GM21825 (cell line): Measurements from ENCODE around the gene OR8A1.
"Not testable (repeated sequence)": the region's sequence is repeated elsewhere in the genome, so short reads cannot be mapped to it uniquely, and the experiment has no call there.

Source experiments
- ATAC-seq: cut with Tn5 transposase; IDR thresholded peaks from one replicate; pipeline ENCODE4 v1.9.1; 2021; ENCODE audit warnings: mild to moderate bottlenecking, moderate library complexity; ENCODE audit not compliant: unreplicated experiment

The OR8A1 gene

GRCh38 chr11:124592627-124593026 is 22.8 kb downstream of the OR8A1 start:
- ATAC-seq = no peak

GRCh38 chr11:124595302-124595701 is 25.5 kb downstream of the OR8A1 start:
- ATAC-seq = no peak

DNA sequence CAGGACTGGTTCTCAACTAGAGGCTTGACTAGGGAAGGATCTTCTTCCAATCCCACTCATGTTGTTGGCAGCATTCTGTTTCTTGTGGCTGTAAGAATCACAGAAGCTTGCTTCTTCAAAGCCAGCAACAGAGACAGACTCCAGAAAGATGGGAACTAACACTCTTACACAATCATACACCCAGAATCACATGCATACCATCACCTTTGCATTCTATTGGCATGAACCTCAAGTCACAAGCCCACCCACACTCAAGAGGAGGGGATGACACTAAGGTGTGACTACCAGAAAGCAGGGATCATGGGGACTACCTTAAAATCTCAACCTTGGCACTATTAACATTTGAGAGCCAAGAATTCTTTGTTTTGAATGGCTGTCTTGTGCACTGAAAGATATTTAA is 27.8 kb downstream of the OR8A1 start:
- ATAC-seq = no peak

DNA sequence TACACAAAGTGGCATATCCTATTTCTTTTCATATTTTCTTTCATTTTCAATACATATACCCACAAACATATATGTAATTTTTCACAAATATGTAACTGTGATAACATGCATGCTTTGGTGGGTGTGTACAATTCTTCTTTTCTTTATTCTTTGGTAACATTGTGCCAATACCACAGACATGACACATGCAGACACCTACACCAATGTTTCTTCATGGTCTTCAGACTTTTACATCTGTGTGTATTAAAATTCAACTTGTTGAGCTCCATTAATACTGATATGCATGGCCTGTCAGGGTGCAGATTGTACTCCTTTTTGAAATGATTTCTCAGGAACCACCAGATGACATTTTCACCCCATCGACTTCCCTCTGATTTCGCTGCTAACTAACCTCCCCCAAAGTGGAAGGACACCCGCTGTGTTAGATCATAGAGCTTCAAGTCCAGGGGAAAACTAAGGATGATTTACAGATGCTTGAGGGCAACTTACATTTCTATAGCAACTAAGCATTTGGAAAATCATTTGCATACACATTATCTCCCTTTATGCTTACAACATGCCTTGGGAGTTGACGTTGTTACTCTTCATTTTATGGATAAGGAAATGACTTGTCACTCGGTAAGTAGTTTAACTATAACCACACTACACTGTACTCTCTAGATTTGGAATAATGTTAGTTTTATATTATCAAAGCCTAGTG is 31.0 kb downstream of the OR8A1 start:
- no peak for ATAC-seq

DNA sequence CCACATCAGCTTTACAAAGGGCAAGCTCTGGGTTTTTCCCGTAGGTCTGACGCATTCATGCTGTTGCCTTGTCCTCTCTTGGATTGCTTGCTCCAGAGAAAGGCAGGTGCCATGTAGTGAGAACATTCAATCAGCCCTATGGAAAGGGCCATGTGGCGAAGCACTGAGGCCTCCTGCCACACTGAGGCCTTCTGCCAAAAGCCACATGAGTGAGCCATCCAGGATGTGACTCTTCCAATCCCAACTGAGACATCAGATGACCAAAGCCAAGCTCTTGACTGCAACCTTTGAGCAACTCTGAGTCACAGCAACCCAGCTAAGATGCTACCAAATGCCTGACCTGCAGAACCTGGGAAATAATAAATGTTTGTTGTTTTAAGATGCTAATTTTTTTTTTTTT is 32.4 kb downstream of the OR8A1 start:
- ATAC-seq = no peak

- not testable (repeated sequence) for ATAC-seq
These were observed 32.9 kb downstream of the OR8A1 start for GRCh38 chr11:124602723-124603122.

GRCh38 chr11:124605719-124606118 is 35.9 kb downstream of the OR8A1 start:
- no peak for ATAC-seq

GRCh38 chr11:124608147-124608546 is 38.4 kb downstream of the OR8A1 start:
- ATAC-seq = no peak

DNA sequence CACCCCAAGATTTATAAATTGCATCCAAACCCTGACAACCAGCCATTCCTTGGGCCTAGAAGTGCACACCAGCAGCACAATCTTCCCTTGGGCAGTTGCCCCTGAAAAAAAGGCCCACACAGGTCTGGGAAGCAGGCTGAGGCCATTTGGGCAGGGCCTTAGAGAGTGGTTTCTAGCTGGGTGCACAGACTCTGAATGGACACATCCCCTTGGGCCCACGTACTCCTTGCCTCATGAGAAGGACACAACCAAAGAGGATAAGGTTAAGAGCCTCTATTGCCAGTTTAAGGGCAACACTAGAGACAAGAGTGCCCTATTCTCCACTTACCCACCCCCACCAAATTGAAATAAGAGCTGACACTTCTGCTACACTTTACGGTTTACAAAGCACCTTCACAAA is 40.5 kb downstream of the OR8A1 start:
- no peak for ATAC-seq

- no peak for ATAC-seq
These were observed 41.3 kb downstream of the OR8A1 start, which contains the start of gene PANX3 for GRCh38 chr11:124611064-124611463. TSS of gene PANX3 (plus strand) at chr11:124611428. CDS start at chr11:124611557, 129 bp downstream.

DNA sequence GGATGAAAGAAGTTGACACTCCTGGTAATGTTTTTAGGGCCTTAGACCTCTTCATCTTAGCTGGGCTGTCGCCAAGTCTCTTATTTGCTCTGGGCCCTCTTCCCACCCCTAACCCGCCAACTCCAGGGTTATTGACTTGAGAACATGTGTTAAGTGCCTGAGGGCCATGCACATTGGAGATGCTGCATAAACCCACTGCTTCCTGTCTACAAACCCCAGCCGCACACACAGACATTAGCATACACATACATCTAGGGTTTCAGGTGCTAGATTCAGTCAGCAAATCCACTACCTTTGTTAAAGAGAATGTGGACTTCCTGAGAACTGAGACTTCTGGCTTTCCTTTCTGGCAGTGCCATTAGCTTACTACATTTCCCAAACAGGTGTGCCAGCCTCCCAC is 42.2 kb downstream of the OR8A1 start:
- no peak for ATAC-seq

DNA sequence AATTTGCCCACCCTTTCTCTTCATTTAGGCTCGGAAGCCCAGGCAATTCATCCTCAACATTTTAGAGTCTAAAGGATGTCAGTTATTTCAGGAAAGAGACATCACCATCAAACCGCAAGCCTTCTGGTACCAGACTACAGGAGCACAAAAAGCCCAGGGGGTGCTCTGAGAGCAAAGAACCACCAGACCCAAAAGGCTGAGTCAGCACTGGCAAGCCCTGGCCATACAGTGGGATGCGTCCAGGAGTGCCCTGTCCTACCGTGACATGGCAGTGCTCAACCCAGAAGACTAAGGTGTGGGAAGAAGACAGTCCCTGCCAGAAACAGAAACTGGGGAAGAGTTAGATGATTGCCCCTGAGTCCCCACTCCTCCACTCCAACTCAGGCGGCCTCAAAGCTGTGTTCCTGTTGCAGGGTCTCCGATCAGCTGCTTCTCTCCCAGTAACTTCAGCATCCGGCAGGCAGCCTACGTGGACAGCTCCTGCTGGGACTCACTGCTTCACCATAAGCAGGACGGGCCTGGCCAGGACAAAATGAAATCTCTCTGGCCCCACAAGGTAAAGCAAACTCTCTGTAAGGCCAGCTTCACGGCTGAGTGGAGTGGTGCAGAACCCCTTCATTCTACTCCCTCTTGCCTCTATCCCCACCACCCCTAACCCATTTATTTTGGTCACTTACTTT is 42.9 kb downstream of the OR8A1 start:
- no peak for ATAC-seq

- no peak for ATAC-seq
These were observed 49.1 kb downstream of the OR8A1 start for GRCh38 chr11:124618863-124619262.
